ENCODE data around the gene PSKH1.
A peak's percentile ranks its signal among the peaks of the same experiment; 100 is the strongest.

PSKH1 gene

GRCh38 chr16:67892899-67893742 is at the start of gene PSKH1:
Gene PSKH1, plus strand, starts transcription at chr16:67893254. Its CDS starts 15,496 bp downstream, at chr16:67908750.
- peak; percentile 99 for ATAC-seq
- peak within 1 kb of the TSS; percentile 98 to 99 for H3K27ac Mint-ChIP-seq
- no peaks in the 10 kb centered on the region for H3K9me3 Mint-ChIP-seq
- DNase-seq: peak; percentile 87 to 92
- peak within 1 kb of the TSS; percentile 86 to 99 for H3K4me3 Mint-ChIP-seq
- H3K4me1 Mint-ChIP-seq: peaks cover 29% of the 10 kb centered on the region
- H3K27me3 Mint-ChIP-seq: no peaks in the 10 kb centered on the region

GRCh38 chr16:67843343-67843765 is 49.7 kb upstream of the PSKH1 start:
- DNase-seq (no peak), ATAC-seq (no peak)
- no peaks in the 10 kb centered on the region for H3K9me3 Mint-ChIP-seq
- peaks cover 48% of the 10 kb centered on the region for H3K4me1 Mint-ChIP-seq
- H3K27me3 Mint-ChIP-seq: no peaks in the 10 kb centered on the region
- peak overlapping the region; percentile 93 to 99 for H3K4me3 Mint-ChIP-seq
- peak overlapping the region; percentile 88 to 98 for H3K27ac Mint-ChIP-seq

GRCh38 chr16:67844497-67844896 is 48.6 kb upstream of the PSKH1 start:
- no peak for DNase-seq
- no peaks in the 10 kb centered on the region for H3K9me3 Mint-ChIP-seq
- H3K4me3 Mint-ChIP-seq: peak overlapping the region; percentile 94 to 99
- peaks cover 55% of the 10 kb centered on the region for H3K4me1 Mint-ChIP-seq
- ATAC-seq: no peak
- H3K27me3 Mint-ChIP-seq: no peaks in the 10 kb centered on the region
- no peak overlapping the region for H3K27ac Mint-ChIP-seq

GRCh38 chr16:67845291-67846062 is 47.6 kb upstream of the PSKH1 start:
- no peaks in the 10 kb centered on the region for H3K9me3 Mint-ChIP-seq
- H3K4me3 Mint-ChIP-seq: peak overlapping the region; percentile 88 to 94
- H3K4me1 Mint-ChIP-seq: peaks cover 62% of the 10 kb centered on the region
- ATAC-seq (no peak), DNase-seq (no peak)
- H3K27ac Mint-ChIP-seq: peak overlapping the region; percentile 93 to 97
- H3K27me3 Mint-ChIP-seq: no peaks in the 10 kb centered on the region

- Mint-ChIP-seq H3K27me3 (no peaks in the 10 kb centered on the region), H3K27ac (peak overlapping the region; percentile 93 to 97), H3K4me1 (peaks cover 63% of the 10 kb centered on the region), H3K4me3 (peak overlapping the region; percentile 88 to 94), H3K9me3 (no peaks in the 10 kb centered on the region)
- no peak for ATAC-seq
- no peak for DNase-seq
These were observed 47.1 kb upstream of the PSKH1 start for GRCh38 chr16:67846063-67846319.

- Mint-ChIP-seq H3K9me3 (no peaks in the 10 kb centered on the region), H3K4me1 (peaks cover 59% of the 10 kb centered on the region), H3K4me3 (peak within 1 kb of the TSS; percentile 90 to 94), H3K27ac (peak within 1 kb of the TSS; percentile 93 to 97), H3K27me3 (no peaks in the 10 kb centered on the region)
- DNase-seq (peak; percentile 97 to 98), ATAC-seq (peak; percentile 80)
These were observed 46.6 kb upstream of the PSKH1 start, which contains the start of gene NUTF2 for GRCh38 chr16:67846320-67847063. Gene NUTF2, plus strand, starts transcription at chr16:67846933. Its CDS starts 18,198 bp downstream, at chr16:67865131.

GRCh38 chr16:67847064-67847861 is 45.8 kb upstream of the PSKH1 start, which contains the start of gene CENPT:
Gene CENPT, minus strand, starts transcription at chr16:67847693. Its CDS starts 13,834 bp downstream, at chr16:67833859.
- Mint-ChIP-seq H3K27ac (peak within 1 kb of the TSS; percentile 84 to 95), H3K27me3 (no peaks in the 10 kb centered on the region), H3K9me3 (no peaks in the 10 kb centered on the region), H3K4me3 (peak within 1 kb of the TSS; percentile 90 to 94), H3K4me1 (peaks cover 56% of the 10 kb centered on the region)
- peak; percentile 63 for ATAC-seq
- DNase-seq: no peak

GRCh38 chr16:67848118-67848517 is 44.9 kb upstream of the PSKH1 start:
- no peaks in the 10 kb centered on the region for H3K27me3 Mint-ChIP-seq
- peak overlapping the region; percentile 90 to 92 for H3K4me3 Mint-ChIP-seq
- peak overlapping the region in 1 of 2 donors; percentile 78 for H3K27ac Mint-ChIP-seq
- no peak for ATAC-seq
- H3K9me3 Mint-ChIP-seq: no peaks in the 10 kb centered on the region
- peaks cover 53% of the 10 kb centered on the region for H3K4me1 Mint-ChIP-seq
- no peak for DNase-seq

GRCh38 chr16:67853670-67854069 is 39.4 kb upstream of the PSKH1 start:
- DNase-seq: no peak
- no peak for ATAC-seq
- H3K27me3 Mint-ChIP-seq: no peaks in the 10 kb centered on the region
- H3K27ac Mint-ChIP-seq: peak overlapping the region; percentile 8 to 86
- peaks cover 49% of the 10 kb centered on the region for H3K4me1 Mint-ChIP-seq
- H3K9me3 Mint-ChIP-seq: no peaks in the 10 kb centered on the region
- H3K4me3 Mint-ChIP-seq: no peak overlapping the region

GRCh38 chr16:67855789-67856188 is 37.3 kb upstream of the PSKH1 start:
- H3K4me1 Mint-ChIP-seq: peaks cover 39% of the 10 kb centered on the region
- H3K27me3 Mint-ChIP-seq: no peaks in the 10 kb centered on the region
- H3K27ac Mint-ChIP-seq: no peak overlapping the region
- H3K9me3 Mint-ChIP-seq: no peaks in the 10 kb centered on the region
- no peak overlapping the region for H3K4me3 Mint-ChIP-seq
- ATAC-seq: no peak
- DNase-seq: no peak

- ATAC-seq (no peak), DNase-seq (no peak)
- Mint-ChIP-seq H3K4me3 (no peak overlapping the region), H3K27me3 (no peaks in the 10 kb centered on the region), H3K9me3 (no peaks in the 10 kb centered on the region), H3K27ac (peak overlapping the region; percentile 59 to 88), H3K4me1 (peaks cover 39% of the 10 kb centered on the region)
These were observed 36.0 kb upstream of the PSKH1 start for GRCh38 chr16:67856927-67857546.

- Mint-ChIP-seq H3K27me3 (no peaks in the 10 kb centered on the region), H3K9me3 (no peaks in the 10 kb centered on the region), H3K4me3 (no peak overlapping the region), H3K27ac (peak overlapping the region in 1 of 2 donors; percentile 59), H3K4me1 (peaks cover 39% of the 10 kb centered on the region)
- DNase-seq (no peak), ATAC-seq (peak; percentile 64)
These were observed 35.4 kb upstream of the PSKH1 start for GRCh38 chr16:67857547-67858233.

- Mint-ChIP-seq H3K27ac (no peak overlapping the region), H3K4me1 (peaks cover 39% of the 10 kb centered on the region), H3K27me3 (no peaks in the 10 kb centered on the region), H3K4me3 (no peak overlapping the region), H3K9me3 (no peaks in the 10 kb centered on the region)
- no peak for DNase-seq
- ATAC-seq: no peak
These were observed 34.6 kb upstream of the PSKH1 start for GRCh38 chr16:67858500-67858899.

All from stimulated activated naive CD8-positive, alpha-beta T cell treated with anti-CD3 and anti-CD28 coated beads, Interleukin-15, amount 100 ng/mL, for 72 hours (primary cell).